GM23338 (cell line): ENCODE results near the gene ALG9. TPM values are rescaled to one million over a fixed set of nuclear protein-coding genes. Genes with fewer than 3 reads are reported as not detected.

Experiments
- ATAC-seq: fragments of 200-7000 bp; cut with Tn5 transposase; 3 replicates; pipeline ENCODE4 v1.9.1; 2020
- DNase-seq: peaks from one replicate; pipeline ENCODE4 v3.0.0-alpha.2; 2015; ENCODE audit warnings: low spot score
- H2AFZ ChIP-seq: fragments of 200-600 bp; sonication (generic); 2 replicates; pipeline ENCODE4 v1.8.0; 2016; ENCODE audit warnings: antibody characterized with exemption, mild to moderate bottlenecking, moderate library complexity
- H3F3A ChIP-seq: fragments of 200-600 bp; sonication (generic); replicated peaks from 2 replicates; pipeline ENCODE4 v1.8.0; 2017; ENCODE audit warnings: antibody characterized with exemption, mixed run types, low read depth
- H3K27ac ChIP-seq: fragments of 200-600 bp; sonication (generic); 2 replicates; pipeline ENCODE4 v1.6.1; 2016; ENCODE audit warnings: low read depth
- H3K27me3 ChIP-seq: fragments of 200-600 bp; sonication (generic); 2 replicates; pipeline ENCODE4 v1.8.0; 2016; ENCODE audit warnings: mild to moderate bottlenecking, mixed run types, moderate library complexity; ENCODE audit not compliant: insufficient read depth
- H3K36me3 ChIP-seq: fragments of 200-600 bp; sonication (generic); 2 replicates; pipeline ENCODE4 v1.8.0; 2016; ENCODE audit warnings: mild to moderate bottlenecking; ENCODE audit not compliant: insufficient read depth
- H3K4me1 ChIP-seq: fragments of 200-600 bp; sonication (generic); 2 replicates; pipeline ENCODE4 v1.8.0; 2016; ENCODE audit warnings: mild to moderate bottlenecking, moderate library complexity; ENCODE audit not compliant: insufficient read depth
- H3K4me2 ChIP-seq: fragments of 200-600 bp; sonication (generic); 2 replicates; pipeline ENCODE4 v1.7.1; 2017; ENCODE audit warnings: mixed run types
- H3K4me3 ChIP-seq: fragments of 200-600 bp; sonication (generic); 2 replicates; pipeline ENCODE4 v1.6.1; 2016; ENCODE audit warnings: mixed run types
- H3K79me2 ChIP-seq: fragments of 200-600 bp; sonication (generic); replicated peaks from 2 replicates; pipeline ENCODE4 v1.8.0; 2017; ENCODE audit warnings: mild to moderate bottlenecking; ENCODE audit not compliant: insufficient read depth
- H3K9me2 ChIP-seq: fragments of 200-600 bp; sonication (generic); 2 replicates; pipeline ENCODE4 v1.8.0; 2017; ENCODE audit not compliant: insufficient read depth
- H4K20me1 ChIP-seq: fragments of 200-600 bp; sonication (generic); replicated peaks from 2 replicates; pipeline ENCODE4 v1.8.0; 2017; ENCODE audit warnings: mild to moderate bottlenecking; ENCODE audit not compliant: insufficient read depth
- H3K27ac Mint-ChIP-seq: 2 replicates; pipeline ENCODE4 v1.8.0; 2020; ENCODE audit warnings: inconsistent platforms, mild to moderate bottlenecking, moderate library complexity, mixed read lengths
- H3K27me3 Mint-ChIP-seq: 3 replicates; pipeline ENCODE4 v1.8.0; 2022; ENCODE audit warnings: low read depth, mild to moderate bottlenecking, moderate library complexity, mixed read lengths, inconsistent platforms; ENCODE audit not compliant: insufficient read depth, poor library complexity
- H3K36me3 Mint-ChIP-seq: 3 replicates; pipeline ENCODE4 v1.8.0; 2021; ENCODE audit warnings: low read depth, mild to moderate bottlenecking, inconsistent platforms, moderate library complexity, mixed read lengths
- H3K4me1 Mint-ChIP-seq: 3 replicates; pipeline ENCODE4 v1.8.0; 2020; ENCODE audit warnings: mild to moderate bottlenecking, inconsistent platforms, mixed read lengths
- H3K4me3 Mint-ChIP-seq: 3 replicates; pipeline ENCODE4 v1.8.0; 2021; ENCODE audit warnings: moderate library complexity, mild to moderate bottlenecking, inconsistent platforms, mixed read lengths
- H3K9me3 Mint-ChIP-seq: 3 replicates; pipeline ENCODE4 v1.8.0; 2020; ENCODE audit warnings: moderate library complexity, mild to moderate bottlenecking, inconsistent platforms, mixed read lengths
- CREB1 ChIP-seq: fragments of 250-450 bp; sonication (Bioruptor Pico); IDR thresholded peaks from 2 replicates; pipeline ENCODE4 v1.5.0; 2020; ENCODE audit warnings: low read depth, mild to moderate bottlenecking, moderate library complexity
- EZH2 ChIP-seq: fragments of 200-600 bp; sonication (generic); IDR thresholded peaks from one replicate; pipeline ENCODE4 v1.8.0; 2017; ENCODE audit warnings: antibody characterized with exemption, mild to moderate bottlenecking, low read depth; ENCODE audit not compliant: unreplicated experiment
- EZH2phosphoT487 ChIP-seq: fragments of 200-600 bp; sonication (generic); IDR thresholded peaks from one replicate; pipeline ENCODE4 v1.8.1; 2018; ENCODE audit warnings: antibody characterized with exemption; ENCODE audit not compliant: unreplicated experiment
- JUNB ChIP-seq: IDR thresholded peaks from one replicate; pipeline ENCODE4 v1.6.1; 2016; ENCODE audit warnings: antibody characterized with exemption; ENCODE audit not compliant: unreplicated experiment
- POLR2AphosphoS5 ChIP-seq: IDR thresholded peaks from 2 replicates; pipeline ENCODE4 v1.6.1; 2016; ENCODE audit warnings: antibody characterized with exemption, low read depth
- ZNF114 ChIP-seq: fragments of 250-450 bp; sonication (Bioruptor Pico); IDR thresholded peaks from 2 replicates; pipeline ENCODE4 v1.5.0; 2020; ENCODE audit warnings: mild to moderate bottlenecking, moderate library complexity
- ZNF331 ChIP-seq: fragments of 250-450 bp; sonication (Bioruptor Pico); IDR thresholded peaks from 2 replicates; pipeline ENCODE4 v1.5.0; 2020; ENCODE audit warnings: low read depth, mild to moderate bottlenecking, moderate library complexity
- polyA plus RNA-seq: library from polyadenylated mRNA; unstranded; fragments of >200 nt; fragmentation: Nextera tagmentation; extraction: Ambion mirVana; gene quantifications from 2 replicates; pipeline ENCODE4 v1.2.1, GENCODE V29; 2016
- total RNA-seq: library from RNA; depleted of rRNA; stranded (reverse); fragments of >200 nt; shearing (Covaris generic); gene quantifications from 2 replicates; pipeline ENCODE4 v1.2.3, GENCODE V29; 2014
- TF ChIP-seq, protein P1 (sequence below): IDR thresholded peaks from 2 replicates; pipeline ENCODE4 v1.6.1; 2016; ENCODE audit warnings: antibody characterized with exemption
- TF ChIP-seq, protein P2 (sequence below), 2 experiments: fragments of 200-600 bp in 1 of 2; sonication (generic) in 1 of 2; conservative IDR thresholded peaks; 2 replicates each; pipeline versions ENCODE4 v1.5.1 to v1.6.1; 2016 to 2017; ENCODE audit warnings: antibody characterized with exemption in 2 of 2, low read depth in 2 of 2, mild to moderate bottlenecking in 2 of 2, moderate library complexity in 1 of 2
- TF ChIP-seq, protein P3 (sequence below): IDR thresholded peaks from one replicate; pipeline ENCODE4 v1.6.1; 2018; ENCODE audit warnings: antibody characterized with exemption; ENCODE audit not compliant: unreplicated experiment
- TF ChIP-seq, protein P4 (sequence below): fragments of 250-450 bp; sonication (Bioruptor Pico); IDR thresholded peaks from 2 replicates; pipeline ENCODE4 v1.5.0; 2020; ENCODE audit warnings: mild to moderate bottlenecking, moderate library complexity

ALG9 gene
- total and polyA plus RNA-seq, 2 experiments from 2014 or later, result 25.4 to 31.1 TPM

DNA sequence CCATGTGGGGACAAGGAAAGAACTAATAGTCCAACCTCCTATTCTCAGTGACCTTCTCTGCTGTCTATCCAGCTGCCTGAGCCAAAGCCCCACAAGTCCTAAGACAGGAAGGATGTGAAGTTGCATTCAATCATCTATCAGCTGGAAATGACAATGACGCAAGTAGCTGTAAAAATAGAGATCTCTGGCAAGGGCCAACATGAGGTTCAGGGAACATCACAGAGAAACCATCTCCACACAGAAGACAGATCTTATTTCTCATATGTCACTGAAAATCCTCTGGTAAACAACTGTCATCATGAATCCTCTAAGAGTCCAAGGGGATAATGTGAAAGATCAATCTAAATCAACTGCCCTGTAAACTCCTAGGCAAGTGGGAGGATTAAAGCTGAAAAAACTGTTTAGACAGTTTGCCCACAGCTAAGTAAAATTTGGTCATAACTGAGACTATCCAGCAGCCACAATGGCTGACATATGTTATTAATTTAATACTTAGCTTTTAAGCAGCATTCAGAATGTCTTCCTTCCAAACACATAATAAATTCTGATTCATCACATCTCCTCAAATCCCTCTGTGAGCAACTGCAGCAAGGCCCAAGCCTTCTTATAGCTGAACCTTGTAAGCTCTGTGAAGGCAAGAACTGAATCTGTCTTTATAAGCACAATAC is 52.1 kb downstream of the ALG9 start:
- Mint-ChIP-seq H3K4me1 (peaks cover 23% of the 10 kb centered on the region), H3K27me3 (peaks cover 5% of the 10 kb centered on the region), H3K27ac (no peak overlapping the region), H3K9me3 (no peaks in the 10 kb centered on the region), H3K4me3 (no peak overlapping the region), H3K36me3 (no peaks in the 10 kb centered on the region)
- peaks cover 5% of the 10 kb centered on the region for H3F3A ChIP-seq
- H3K4me1 ChIP-seq, result peaks cover 23% of the 10 kb centered on the region
- no peaks in the 10 kb centered on the region for H3K79me2 ChIP-seq
- no peak for TF ChIP-seq JUNB
- TF ChIP-seq, protein P1, sequence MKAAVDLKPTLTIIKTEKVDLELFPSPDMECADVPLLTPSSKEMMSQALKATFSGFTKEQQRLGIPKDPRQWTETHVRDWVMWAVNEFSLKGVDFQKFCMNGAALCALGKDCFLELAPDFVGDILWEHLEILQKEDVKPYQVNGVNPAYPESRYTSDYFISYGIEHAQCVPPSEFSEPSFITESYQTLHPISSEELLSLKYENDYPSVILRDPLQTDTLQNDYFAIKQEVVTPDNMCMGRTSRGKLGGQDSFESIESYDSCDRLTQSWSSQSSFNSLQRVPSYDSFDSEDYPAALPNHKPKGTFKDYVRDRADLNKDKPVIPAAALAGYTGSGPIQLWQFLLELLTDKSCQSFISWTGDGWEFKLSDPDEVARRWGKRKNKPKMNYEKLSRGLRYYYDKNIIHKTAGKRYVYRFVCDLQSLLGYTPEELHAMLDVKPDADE, result no peak
- TF ChIP-seq ZNF114, result no peak
- TF ChIP-seq EZH2, result no peak
- TF ChIP-seq ZNF331 (CRISPR knock-in tag), result no peak
- TF ChIP-seq, protein P2, sequence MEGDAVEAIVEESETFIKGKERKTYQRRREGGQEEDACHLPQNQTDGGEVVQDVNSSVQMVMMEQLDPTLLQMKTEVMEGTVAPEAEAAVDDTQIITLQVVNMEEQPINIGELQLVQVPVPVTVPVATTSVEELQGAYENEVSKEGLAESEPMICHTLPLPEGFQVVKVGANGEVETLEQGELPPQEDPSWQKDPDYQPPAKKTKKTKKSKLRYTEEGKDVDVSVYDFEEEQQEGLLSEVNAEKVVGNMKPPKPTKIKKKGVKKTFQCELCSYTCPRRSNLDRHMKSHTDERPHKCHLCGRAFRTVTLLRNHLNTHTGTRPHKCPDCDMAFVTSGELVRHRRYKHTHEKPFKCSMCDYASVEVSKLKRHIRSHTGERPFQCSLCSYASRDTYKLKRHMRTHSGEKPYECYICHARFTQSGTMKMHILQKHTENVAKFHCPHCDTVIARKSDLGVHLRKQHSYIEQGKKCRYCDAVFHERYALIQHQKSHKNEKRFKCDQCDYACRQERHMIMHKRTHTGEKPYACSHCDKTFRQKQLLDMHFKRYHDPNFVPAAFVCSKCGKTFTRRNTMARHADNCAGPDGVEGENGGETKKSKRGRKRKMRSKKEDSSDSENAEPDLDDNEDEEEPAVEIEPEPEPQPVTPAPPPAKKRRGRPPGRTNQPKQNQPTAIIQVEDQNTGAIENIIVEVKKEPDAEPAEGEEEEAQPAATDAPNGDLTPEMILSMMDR (conservative IDR thresholded peaks at IDR 0.05; ENCODE audit: low read depth in 2 of 2), result no peak
- TF ChIP-seq, protein P3, sequence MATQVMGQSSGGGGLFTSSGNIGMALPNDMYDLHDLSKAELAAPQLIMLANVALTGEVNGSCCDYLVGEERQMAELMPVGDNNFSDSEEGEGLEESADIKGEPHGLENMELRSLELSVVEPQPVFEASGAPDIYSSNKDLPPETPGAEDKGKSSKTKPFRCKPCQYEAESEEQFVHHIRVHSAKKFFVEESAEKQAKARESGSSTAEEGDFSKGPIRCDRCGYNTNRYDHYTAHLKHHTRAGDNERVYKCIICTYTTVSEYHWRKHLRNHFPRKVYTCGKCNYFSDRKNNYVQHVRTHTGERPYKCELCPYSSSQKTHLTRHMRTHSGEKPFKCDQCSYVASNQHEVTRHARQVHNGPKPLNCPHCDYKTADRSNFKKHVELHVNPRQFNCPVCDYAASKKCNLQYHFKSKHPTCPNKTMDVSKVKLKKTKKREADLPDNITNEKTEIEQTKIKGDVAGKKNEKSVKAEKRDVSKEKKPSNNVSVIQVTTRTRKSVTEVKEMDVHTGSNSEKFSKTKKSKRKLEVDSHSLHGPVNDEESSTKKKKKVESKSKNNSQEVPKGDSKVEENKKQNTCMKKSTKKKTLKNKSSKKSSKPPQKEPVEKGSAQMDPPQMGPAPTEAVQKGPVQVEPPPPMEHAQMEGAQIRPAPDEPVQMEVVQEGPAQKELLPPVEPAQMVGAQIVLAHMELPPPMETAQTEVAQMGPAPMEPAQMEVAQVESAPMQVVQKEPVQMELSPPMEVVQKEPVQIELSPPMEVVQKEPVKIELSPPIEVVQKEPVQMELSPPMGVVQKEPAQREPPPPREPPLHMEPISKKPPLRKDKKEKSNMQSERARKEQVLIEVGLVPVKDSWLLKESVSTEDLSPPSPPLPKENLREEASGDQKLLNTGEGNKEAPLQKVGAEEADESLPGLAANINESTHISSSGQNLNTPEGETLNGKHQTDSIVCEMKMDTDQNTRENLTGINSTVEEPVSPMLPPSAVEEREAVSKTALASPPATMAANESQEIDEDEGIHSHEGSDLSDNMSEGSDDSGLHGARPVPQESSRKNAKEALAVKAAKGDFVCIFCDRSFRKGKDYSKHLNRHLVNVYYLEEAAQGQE, result no peak
- TF ChIP-seq, protein P4, sequence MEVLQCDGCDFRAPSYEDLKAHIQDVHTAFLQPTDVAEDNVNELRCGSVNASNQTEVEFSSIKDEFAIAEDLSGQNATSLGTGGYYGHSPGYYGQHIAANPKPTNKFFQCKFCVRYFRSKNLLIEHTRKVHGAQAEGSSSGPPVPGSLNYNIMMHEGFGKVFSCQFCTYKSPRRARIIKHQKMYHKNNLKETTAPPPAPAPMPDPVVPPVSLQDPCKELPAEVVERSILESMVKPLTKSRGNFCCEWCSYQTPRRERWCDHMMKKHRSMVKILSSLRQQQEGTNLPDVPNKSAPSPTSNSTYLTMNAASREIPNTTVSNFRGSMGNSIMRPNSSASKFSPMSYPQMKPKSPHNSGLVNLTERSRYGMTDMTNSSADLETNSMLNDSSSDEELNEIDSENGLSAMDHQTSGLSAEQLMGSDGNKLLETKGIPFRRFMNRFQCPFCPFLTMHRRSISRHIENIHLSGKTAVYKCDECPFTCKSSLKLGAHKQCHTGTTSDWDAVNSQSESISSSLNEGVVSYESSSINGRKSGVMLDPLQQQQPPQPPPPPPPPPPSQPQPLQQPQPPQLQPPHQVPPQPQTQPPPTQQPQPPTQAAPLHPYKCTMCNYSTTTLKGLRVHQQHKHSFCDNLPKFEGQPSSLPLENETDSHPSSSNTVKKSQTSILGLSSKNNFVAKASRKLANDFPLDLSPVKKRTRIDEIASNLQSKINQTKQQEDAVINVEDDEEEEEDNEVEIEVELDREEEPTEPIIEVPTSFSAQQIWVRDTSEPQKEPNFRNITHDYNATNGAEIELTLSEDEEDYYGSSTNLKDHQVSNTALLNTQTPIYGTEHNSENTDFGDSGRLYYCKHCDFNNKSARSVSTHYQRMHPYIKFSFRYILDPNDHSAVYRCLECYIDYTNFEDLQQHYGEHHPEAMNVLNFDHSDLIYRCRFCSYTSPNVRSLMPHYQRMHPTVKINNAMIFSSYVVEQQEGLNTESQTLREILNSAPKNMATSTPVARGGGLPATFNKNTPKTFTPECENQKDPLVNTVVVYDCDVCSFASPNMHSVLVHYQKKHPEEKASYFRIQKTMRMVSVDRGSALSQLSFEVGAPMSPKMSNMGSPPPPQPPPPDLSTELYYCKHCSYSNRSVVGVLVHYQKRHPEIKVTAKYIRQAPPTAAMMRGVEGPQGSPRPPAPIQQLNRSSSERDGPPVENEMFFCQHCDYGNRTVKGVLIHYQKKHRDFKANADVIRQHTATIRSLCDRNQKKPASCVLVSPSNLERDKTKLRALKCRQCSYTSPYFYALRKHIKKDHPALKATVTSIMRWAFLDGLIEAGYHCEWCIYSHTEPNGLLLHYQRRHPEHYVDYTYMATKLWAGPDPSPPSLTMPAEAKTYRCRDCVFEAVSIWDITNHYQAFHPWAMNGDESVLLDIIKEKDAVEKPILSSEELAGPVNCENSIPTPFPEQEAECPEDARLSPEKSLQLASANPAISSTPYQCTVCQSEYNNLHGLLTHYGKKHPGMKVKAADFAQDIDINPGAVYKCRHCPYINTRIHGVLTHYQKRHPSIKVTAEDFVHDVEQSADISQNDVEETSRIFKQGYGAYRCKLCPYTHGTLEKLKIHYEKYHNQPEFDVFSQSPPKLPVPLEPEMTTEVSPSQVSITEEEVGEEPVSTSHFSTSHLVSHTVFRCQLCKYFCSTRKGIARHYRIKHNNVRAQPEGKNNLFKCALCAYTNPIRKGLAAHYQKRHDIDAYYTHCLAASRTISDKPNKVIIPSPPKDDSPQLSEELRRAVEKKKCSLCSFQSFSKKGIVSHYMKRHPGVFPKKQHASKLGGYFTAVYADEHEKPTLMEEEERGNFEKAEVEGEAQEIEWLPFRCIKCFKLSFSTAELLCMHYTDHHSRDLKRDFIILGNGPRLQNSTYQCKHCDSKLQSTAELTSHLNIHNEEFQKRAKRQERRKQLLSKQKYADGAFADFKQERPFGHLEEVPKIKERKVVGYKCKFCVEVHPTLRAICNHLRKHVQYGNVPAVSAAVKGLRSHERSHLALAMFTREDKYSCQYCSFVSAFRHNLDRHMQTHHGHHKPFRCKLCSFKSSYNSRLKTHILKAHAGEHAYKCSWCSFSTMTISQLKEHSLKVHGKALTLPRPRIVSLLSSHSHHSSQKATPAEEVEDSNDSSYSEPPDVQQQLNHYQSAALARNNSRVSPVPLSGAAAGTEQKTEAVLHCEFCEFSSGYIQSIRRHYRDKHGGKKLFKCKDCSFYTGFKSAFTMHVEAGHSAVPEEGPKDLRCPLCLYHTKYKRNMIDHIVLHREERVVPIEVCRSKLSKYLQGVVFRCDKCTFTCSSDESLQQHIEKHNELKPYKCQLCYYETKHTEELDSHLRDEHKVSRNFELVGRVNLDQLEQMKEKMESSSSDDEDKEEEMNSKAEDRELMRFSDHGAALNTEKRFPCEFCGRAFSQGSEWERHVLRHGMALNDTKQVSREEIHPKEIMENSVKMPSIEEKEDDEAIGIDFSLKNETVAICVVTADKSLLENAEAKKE (CRISPR knock-in tag), result no peak
- TF ChIP-seq POLR2AphosphoS5, result no peak
- TF ChIP-seq CREB1, result no peak
- TF ChIP-seq EZH2phosphoT487, result no peak
- DNase-seq (no peak), ATAC-seq (no peak)
- no peak overlapping the region for H3K4me2 ChIP-seq
- no peak overlapping the region for H3K27ac ChIP-seq
- H3K4me3 ChIP-seq, result no peak overlapping the region
- no peaks in the 10 kb centered on the region for H3K9me2 ChIP-seq
- no peaks in the 10 kb centered on the region for H3K36me3 ChIP-seq
- H3K27me3 ChIP-seq, result no peaks in the 10 kb centered on the region
- no peak overlapping the region for H2AFZ ChIP-seq
- no peaks in the 10 kb centered on the region for H4K20me1 ChIP-seq
